ENCODE data around the gene POLR3K. TPM values are rescaled to one million over a fixed set of nuclear protein-coding genes. Genes with fewer than 3 reads are reported as not detected.

The POLR3K gene
- total RNA-seq, 1 donor from 2014 or later: 9.4 TPM

DNA sequence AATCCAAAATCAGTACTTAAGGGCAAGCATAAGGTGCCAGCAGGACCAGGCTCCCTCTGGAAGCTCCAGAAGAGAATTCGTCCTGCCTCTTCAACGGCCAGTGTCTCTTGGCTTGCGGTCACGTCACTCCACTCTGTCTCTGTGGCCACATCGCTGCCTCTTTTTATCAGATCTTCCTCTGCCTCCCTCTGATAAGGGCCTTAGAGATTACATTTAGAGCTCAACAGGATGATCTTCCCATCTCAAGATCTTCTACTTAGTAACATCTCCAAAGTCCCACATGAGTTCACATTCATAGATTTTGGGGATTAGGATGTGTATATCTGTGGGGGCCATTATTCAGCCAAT lies 41.5 kb upstream of the POLR3K start:
- no peak for DNase-seq (ENCODE audit: low read depth)
- H3K4me3 ChIP-seq (ENCODE audit: low read depth, low read length): no peak overlapping the region
- no peak for TF ChIP-seq CTCF (conservative IDR thresholded peaks at IDR 0.05; ENCODE audit: low read depth, low read length)

DNA sequence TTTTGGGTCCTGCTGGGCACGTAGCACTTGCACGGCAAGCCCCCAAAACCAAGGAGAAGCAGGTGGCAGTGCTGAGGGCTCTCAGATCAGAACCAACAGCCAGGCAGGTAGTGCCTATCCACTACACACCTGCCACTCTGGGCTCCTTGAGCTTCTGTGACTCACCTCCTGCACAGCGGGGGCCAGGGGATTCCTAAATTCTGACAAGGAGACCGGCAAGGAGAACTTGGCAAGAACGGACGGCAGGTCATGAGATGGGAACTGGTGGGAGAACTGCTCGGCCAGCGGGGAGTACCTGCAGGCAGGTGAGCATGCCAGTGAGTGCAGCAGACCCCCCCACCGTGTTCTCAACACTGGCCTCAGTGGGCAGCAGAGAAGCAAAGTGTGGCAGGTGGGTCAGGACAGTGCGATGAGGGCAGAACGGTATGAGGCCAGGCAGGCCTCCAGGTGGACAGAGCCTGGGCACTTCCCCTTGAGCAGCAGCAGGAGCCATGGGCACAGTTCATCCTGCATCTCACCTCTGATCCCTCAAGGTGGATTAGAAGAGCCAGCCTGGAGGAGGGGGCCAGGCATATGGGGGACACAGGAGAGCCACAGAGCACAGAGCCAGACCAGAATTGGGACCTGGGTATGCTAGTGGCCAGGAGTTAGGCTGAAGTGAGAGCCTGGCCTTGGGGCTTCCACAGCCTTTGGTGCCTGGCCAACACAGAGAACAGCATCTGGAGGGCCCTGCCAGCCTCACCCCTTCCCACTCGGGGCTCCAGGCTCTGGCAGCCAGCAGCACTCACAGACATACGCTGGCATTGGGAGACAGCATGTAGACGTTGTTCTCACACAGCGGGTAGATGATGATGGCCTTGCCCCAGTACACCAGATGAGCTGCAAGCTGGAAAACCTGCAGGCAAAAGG lies 39.3 kb upstream of the POLR3K start:
- DNase-seq (ENCODE audit: low read depth): no peak
- no peak overlapping the region for H3K4me3 ChIP-seq (ENCODE audit: low read depth, low read length)

GRCh38 chr16:91484-91883 lies 38.1 kb upstream of the POLR3K start:
- H3K4me3 ChIP-seq (ENCODE audit: low read depth, low read length): no peak overlapping the region
- DNase-seq (ENCODE audit: low read depth): no peak
- TF ChIP-seq CTCF (conservative IDR thresholded peaks at IDR 0.05; ENCODE audit: low read depth, low read length): no peak

More for the DNA sequence above, 39.3 kb upstream of the POLR3K start:
- no peak for TF ChIP-seq CTCF (conservative IDR thresholded peaks at IDR 0.05; ENCODE audit: low read depth, low read length)

DNA sequence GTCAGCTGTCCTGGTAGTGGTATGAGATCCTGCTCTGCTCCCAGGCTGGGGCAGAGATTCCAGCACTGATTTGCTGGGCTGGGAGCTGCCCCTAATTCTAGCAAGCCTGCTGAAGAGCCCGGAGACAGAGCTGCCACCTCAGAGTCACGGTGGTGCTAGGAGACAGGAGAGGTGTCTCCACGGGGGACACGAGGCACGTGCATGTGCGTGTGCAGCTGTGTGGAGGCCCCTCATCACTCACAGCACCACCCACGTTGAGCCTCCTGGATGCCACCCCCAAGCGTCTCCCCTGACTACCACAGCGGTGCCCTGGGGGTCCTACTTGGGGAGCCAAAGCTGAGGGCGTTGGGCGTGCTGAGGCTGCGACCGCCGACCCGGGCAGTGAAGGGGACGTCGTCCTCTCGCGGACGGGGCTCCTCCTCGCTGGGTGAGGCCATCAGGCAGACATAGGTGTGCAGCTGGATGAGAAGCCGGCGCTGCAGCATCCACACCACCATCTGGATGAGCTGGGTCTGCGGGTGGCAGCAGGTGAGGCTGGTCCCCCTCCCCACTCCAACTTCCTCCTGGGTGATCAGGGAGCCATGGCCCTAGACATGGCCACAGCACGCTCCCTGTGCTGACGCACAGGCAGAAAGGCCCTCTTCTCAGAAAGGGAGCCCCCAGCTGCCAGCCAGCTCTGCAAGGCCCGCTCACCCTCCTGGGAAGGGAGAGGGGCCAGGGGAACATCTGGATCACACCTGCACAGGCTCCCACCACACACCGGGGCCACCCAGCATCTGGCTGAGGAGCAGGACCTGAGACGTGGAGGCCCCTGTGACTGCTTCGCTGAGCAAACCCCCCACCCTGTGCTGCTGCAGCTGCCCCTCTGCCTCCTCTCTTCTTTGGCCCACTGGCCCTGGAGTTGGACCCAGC lies 36.2 kb upstream of the POLR3K start:
- DNase-seq (ENCODE audit: low read depth): no peak
- no peak overlapping the region for H3K4me3 ChIP-seq (ENCODE audit: low read depth, low read length)
- TF ChIP-seq CTCF (conservative IDR thresholded peaks at IDR 0.05; ENCODE audit: low read depth, low read length): no peak

DNA sequence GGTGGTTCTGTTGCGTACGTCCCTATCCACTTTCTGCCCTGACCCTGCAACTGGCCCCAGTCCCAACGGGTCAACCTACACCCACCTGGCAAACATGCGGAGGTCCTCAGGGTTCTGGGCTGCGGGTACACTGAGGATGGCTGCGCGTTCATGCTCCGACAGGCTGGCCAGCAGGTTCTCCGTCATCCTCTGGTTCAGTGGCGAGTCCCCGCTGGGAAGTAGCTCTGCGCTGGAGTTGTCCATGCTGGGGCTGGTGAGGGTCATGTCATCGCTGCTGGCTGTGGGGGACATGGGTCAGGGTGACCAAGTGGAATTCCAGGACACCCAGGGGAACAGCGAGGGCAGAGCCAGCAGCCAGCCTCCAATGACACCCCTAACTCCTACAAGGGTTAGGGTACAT lies 35.2 kb upstream of the POLR3K start:
- TF ChIP-seq CTCF (conservative IDR thresholded peaks at IDR 0.05; ENCODE audit: low read depth, low read length): no peak
- no peak overlapping the region for H3K4me3 ChIP-seq (ENCODE audit: low read depth, low read length)
- no peak for DNase-seq (ENCODE audit: low read depth)

GRCh38 chr16:86483-86952 lies 33.1 kb upstream of the POLR3K start:
- no peak overlapping the region for H3K4me3 ChIP-seq (ENCODE audit: low read depth, low read length)
- no peak for TF ChIP-seq CTCF (conservative IDR thresholded peaks at IDR 0.05; ENCODE audit: low read depth, low read length)
- DNase-seq (ENCODE audit: low read depth): no peak
